Breast epithelium (tissue), 4 donors: ENCODE data around the gene FASN. TPM values are rescaled to one million over a fixed set of nuclear protein-coding genes. Genes with fewer than 3 reads are reported as not detected.

Experiments
- DNase-seq, 2 donors: peaks; one replicate each; pipeline ENCODE4 v3.0.0-alpha.2; 2019; ENCODE audit warnings: low spot score in 2 of 2
- H3K27ac ChIP-seq, 2 donors: fragments of 200-600 bp; sonication (generic) in 1 of 2; one replicate each; pipeline ENCODE4 v1.5.1; 2016 to 2019; ENCODE audit warnings: mild to moderate bottlenecking in 1 of 2
- H3K27me3 ChIP-seq, 2 donors: fragments of 200-600 bp; sonication (generic) in 1 of 2; one replicate each; pipeline versions ENCODE4 v1.5.1 to v1.6.0; 2017 to 2019; ENCODE audit warnings: control low read depth in 1 of 2, mild to moderate bottlenecking in 1 of 2
- H3K36me3 ChIP-seq: fragments of 200-600 bp; one replicate; pipeline ENCODE4 v1.5.1; 2019
- H3K4me1 ChIP-seq, 2 donors: fragments of 200-600 bp; sonication (generic); one replicate each; pipeline ENCODE4 v1.5.1; 2016 to 2019; ENCODE audit warnings: control low read depth in 1 of 2
- H3K4me3 ChIP-seq, 3 donors: fragments of 200-600 bp; sonication (generic); 1 replicate in 2 of 3; 2 replicates in 1 of 3; pipeline ENCODE4 v1.5.1; 2016 to 2019; ENCODE audit warnings: mild to moderate bottlenecking in 3 of 3, moderate library complexity in 2 of 3
- H3K9me3 ChIP-seq, 2 donors: fragments of 200-600 bp; sonication (generic) in 1 of 2; one replicate each; pipeline ENCODE4 v1.5.1; 2016 to 2019; ENCODE audit warnings: control low read depth in 1 of 2
- CTCF ChIP-seq, 3 donors: fragments of 450-650 bp; IDR thresholded peaks; one replicate each; pipeline ENCODE4 v1.5.1; 2016 to 2017; ENCODE audit warnings: antibody characterized with exemption in 3 of 3, mild to moderate bottlenecking in 3 of 3, moderate library complexity in 3 of 3
- POLR2A ChIP-seq: fragments of 450-650 bp; IDR thresholded peaks from one replicate; pipeline ENCODE4 v1.6.1; 2016; ENCODE audit warnings: antibody characterized with exemption, mild to moderate bottlenecking, moderate library complexity
- POLR2AphosphoS5 ChIP-seq, 3 donors: sonication (generic); formaldehyde crosslinking; IDR thresholded peaks; one replicate each; pipeline ENCODE4 v1.6.1; 2017; ENCODE audit warnings: antibody characterized with exemption in 3 of 3
- intact Hi-C: fragments of 100-400 bp; cut with DNase I; formaldehyde crosslinking; loops from one replicate; pipeline ENCODE4 v1.15.1; 2023; ENCODE audit warnings: low total_unique reads
- total RNA-seq, 3 donors: library from RNA; depleted of rRNA; stranded (reverse); fragments of >200 nt; gene quantifications; one replicate each; pipeline ENCODE4 v1.1.0, GENCODE V29; 2016

Gene FASN
- total RNA-seq, 3 donors from 2014 or later: 95.4 to 590 (median 98.6) TPM

GRCh38 chr17:82120148-82120547, 22.1 kb upstream of the FASN start:
- DNase-seq: no peak
- no peaks in the 10 kb centered on the region for H3K27me3 ChIP-seq
- TF ChIP-seq POLR2AphosphoS5 (IDR thresholded peaks at IDR 0.05) (no peak), POLR2A (no peak), CTCF (IDR thresholded peaks at IDR 0.05) (no peak)
- no peaks in the 10 kb centered on the region for H3K36me3 ChIP-seq
- no peaks in the 10 kb centered on the region for H3K9me3 ChIP-seq
- H3K4me3 ChIP-seq: no peak overlapping the region
- H3K4me1 ChIP-seq: no peaks in the 10 kb centered on the region
- intact Hi-C loops: no loop called here
- H3K27ac ChIP-seq: no peak overlapping the region

- intact Hi-C loops: no loop called here
- H3K27ac ChIP-seq: no peak overlapping the region
Measured at GRCh38 chr17:82118815-82119380, 20.9 kb upstream of the FASN start.

GRCh38 chr17:82118168-82118814, 20.3 kb upstream of the FASN start:
- Histone ChIP-seq H3K4me1 (no peaks in the 10 kb centered on the region), H3K36me3 (no peaks in the 10 kb centered on the region), H3K27ac (no peak overlapping the region), H3K9me3 (no peaks in the 10 kb centered on the region), H3K27me3 (no peaks in the 10 kb centered on the region), H3K4me3 (no peak overlapping the region)
- intact Hi-C loops: no loop called here
- TF ChIP-seq POLR2A (no peak), POLR2AphosphoS5 (IDR thresholded peaks at IDR 0.05) (no peak), CTCF (IDR thresholded peaks at IDR 0.05) (no peak)
- DNase-seq: no peak

More at GRCh38 chr17:82118815-82119380, 20.9 kb upstream of the FASN start:
- DNase-seq: no peak
- Histone ChIP-seq H3K27me3 (no peaks in the 10 kb centered on the region), H3K4me1 (no peaks in the 10 kb centered on the region), H3K9me3 (no peaks in the 10 kb centered on the region), H3K36me3 (no peaks in the 10 kb centered on the region), H3K4me3 (no peak overlapping the region)
- TF ChIP-seq CTCF (IDR thresholded peaks at IDR 0.05) (no peak), POLR2AphosphoS5 (IDR thresholded peaks at IDR 0.05) (no peak), POLR2A (no peak)

GRCh38 chr17:82117139-82118090, 19.4 kb upstream of the FASN start:
- H3K9me3 ChIP-seq: no peaks in the 10 kb centered on the region
- H3K36me3 ChIP-seq: no peaks in the 10 kb centered on the region
- no peak for TF ChIP-seq POLR2AphosphoS5 (IDR thresholded peaks at IDR 0.05)
- no peak for TF ChIP-seq CTCF (IDR thresholded peaks at IDR 0.05)
- TF ChIP-seq POLR2A: no peak
- H3K27ac ChIP-seq: no peak overlapping the region
- no peaks in the 10 kb centered on the region for H3K27me3 ChIP-seq
- no peak for DNase-seq
- H3K4me1 ChIP-seq: no peaks in the 10 kb centered on the region
- no peak overlapping the region for H3K4me3 ChIP-seq
- intact Hi-C loops: no loop called here

GRCh38 chr17:82116246-82116645, 18.2 kb upstream of the FASN start:
- no peak for TF ChIP-seq POLR2A
- no peak for TF ChIP-seq POLR2AphosphoS5 (IDR thresholded peaks at IDR 0.05)
- no peak for TF ChIP-seq CTCF (IDR thresholded peaks at IDR 0.05)
- intact Hi-C loops: no loop called here
- no peaks in the 10 kb centered on the region for H3K9me3 ChIP-seq

More at GRCh38 chr17:82116246-82116645, 18.2 kb upstream of the FASN start:
- Histone ChIP-seq H3K27me3 (no peaks in the 10 kb centered on the region), H3K4me1 (no peaks in the 10 kb centered on the region), H3K27ac (no peak overlapping the region), H3K36me3 (no peaks in the 10 kb centered on the region), H3K4me3 (no peak overlapping the region)
- no peak for DNase-seq
